HCT116 (cell line): ENCODE results near the gene TMEFF2. TPM values are rescaled to one million over a fixed set of nuclear protein-coding genes. Genes with fewer than 3 reads are reported as not detected.

ENCODE experiments used
- ATAC-seq: fragments of 200-7000 bp; cut with Tn5 transposase; 2 replicates; pipeline ENCODE4 v1.9.1; 2020; ENCODE audit warnings: mild to moderate bottlenecking, moderate library complexity
- BruUV-seq: library from RNA; stranded (reverse); fragments of 400-500 nt; replicated peaks from 2 replicates; lab custom pipeline; 2021; lab: Mats Ljungman, UMichigan
- CTCF ChIA-PET: fragments of 300-600 bp; sonication (Branson Sonifier 250); formaldehyde crosslinking; loops from one replicate; lab custom pipeline; 2021; ENCODE audit warnings: antibody characterized with exemption; lab: Charles Lee
- POLR2A ChIA-PET: fragments of 300-600, 350-600 bp; sonication (Branson Sonifier 250); formaldehyde crosslinking; loops from one replicate; lab custom pipeline; 2021; ENCODE audit warnings: antibody characterized with exemption; lab: Charles Lee
- RAD21 ChIA-PET, 2 experiments: fragments of 300-600 bp; sonication (Branson Sonifier 250); formaldehyde crosslinking; loops; one replicate each; lab custom pipeline; 2023; ENCODE audit warnings: low total read pairs in 2 of 2; ENCODE audit not compliant: uncharacterized antibody in 2 of 2, unreplicated experiment in 2 of 2, low non-redundant PET in 1 of 2; lab: Charles Lee
- DNase-seq: peaks from one replicate; pipeline ENCODE4 v3.0.0-alpha.2; 2010; ENCODE audit warnings: low read depth, low spot score
- H2AFZ ChIP-seq: fragments of 200-600 bp; shearing (Covaris generic), sonication (generic); 2 replicates; pipeline ENCODE4 v1.6.1; 2017; ENCODE audit warnings: low read depth, mixed run types, mixed read lengths, antibody characterized with exemption, low read length; ENCODE audit not compliant: poor library complexity, severe bottlenecking
- H3K27ac ChIP-seq: 2 replicates; pipeline ENCODE4 v1.5.1; 2012; ENCODE audit warnings: low read depth, low read length
- H3K27me3 ChIP-seq: fragments of 200-600 bp; sonication (generic); 2 replicates; pipeline ENCODE4 v1.6.1; 2016; ENCODE audit warnings: mixed run types, low read length, mixed read lengths; ENCODE audit not compliant: insufficient read depth
- H3K36me3 ChIP-seq, 2 experiments: fragments of 200-500 bp in 1 of 2; fragments of 200-600 bp in 1 of 2; sonication (Bioruptor generic) in 1 of 2; sonication (generic) in 1 of 2; 2 replicates each; pipeline versions ENCODE4 v1.5.1 to v1.6.1; 2014 to 2016; ENCODE audit warnings: low read length in 2 of 2, inconsistent platforms in 1 of 2, mixed read lengths in 1 of 2, mixed run types in 1 of 2; ENCODE audit not compliant: insufficient read depth in 2 of 2, control insufficient read depth in 1 of 2
- H3K4me1 ChIP-seq, 2 experiments: fragments of 200-600 bp in 1 of 2; sonication (generic) in 1 of 2; 2 replicates each; pipeline versions ENCODE4 v1.5.1 to v1.6.1; 2012 to 2017; ENCODE audit warnings: low read length in 2 of 2, inconsistent platforms in 1 of 2, mild to moderate bottlenecking in 1 of 2, mixed read lengths in 1 of 2, mixed run types in 1 of 2, moderate library complexity in 1 of 2; ENCODE audit not compliant: insufficient read depth in 2 of 2, control insufficient read depth in 1 of 2
- H3K4me2 ChIP-seq: fragments of 200-600 bp; sonication (generic); 2 replicates; pipeline ENCODE4 v1.6.1; 2017; ENCODE audit warnings: mixed run types, low read length, mixed read lengths
- H3K4me3 ChIP-seq, 2 experiments: fragments of 200-600 bp in 1 of 2; sonication (generic) in 1 of 2; replicated peaks in 1 of 2; 2 replicates each; pipeline ENCODE4 v1.5.1; 2011 to 2016; ENCODE audit warnings: low read length in 2 of 2, control low read depth in 1 of 2, low read depth in 1 of 2, mild to moderate bottlenecking in 1 of 2, mixed read lengths in 1 of 2, mixed run types in 1 of 2
- H3K79me2 ChIP-seq: fragments of 200-600 bp; sonication (generic); 2 replicates; pipeline ENCODE4 v1.6.1; 2017; ENCODE audit warnings: mild to moderate bottlenecking, mixed run types, low read length, moderate library complexity, mixed read lengths; ENCODE audit not compliant: insufficient read depth
- H3K9ac ChIP-seq: fragments of 200-600 bp; sonication (generic); 2 replicates; pipeline ENCODE4 v1.6.1; 2016; ENCODE audit warnings: low read length, mixed read lengths
- H3K9me2 ChIP-seq: fragments of 200-600 bp; sonication (generic), shearing (Covaris generic); 2 replicates; pipeline ENCODE4 v1.6.1; 2017; ENCODE audit warnings: mixed run types, mild to moderate bottlenecking, moderate library complexity; ENCODE audit not compliant: insufficient read depth
- H3K9me3 ChIP-seq, 2 experiments: fragments of 200-500 bp in 1 of 2; fragments of 200-600 bp in 1 of 2; sonication (Bioruptor generic) in 1 of 2; sonication (generic) in 1 of 2; 2 replicates each; pipeline ENCODE4 v1.6.1; 2014 to 2017; ENCODE audit warnings: low read length in 2 of 2, mixed read lengths in 2 of 2, inconsistent platforms in 1 of 2, low read depth in 1 of 2, mild to moderate bottlenecking in 1 of 2, mixed run types in 1 of 2, moderate library complexity in 1 of 2; ENCODE audit not compliant: control insufficient read depth in 1 of 2, insufficient read depth in 1 of 2
- H4K20me1 ChIP-seq: fragments of 200-600 bp; sonication (generic), shearing (Covaris generic); 2 replicates; pipeline ENCODE4 v1.6.1; 2017; ENCODE audit warnings: mixed run types, mild to moderate bottlenecking, moderate library complexity; ENCODE audit not compliant: insufficient read depth
- EZH2phosphoT487 ChIP-seq: fragments of 200-600 bp; IDR thresholded peaks from 2 replicates; pipeline ENCODE4 v1.6.1; 2018; ENCODE audit warnings: antibody characterized with exemption, borderline replicate concordance
- POLR2AphosphoS5 ChIP-seq: IDR thresholded peaks from 2 replicates; pipeline ENCODE4 v1.6.1; 2011; ENCODE audit warnings: mild to moderate bottlenecking, low read depth, low read length, moderate library complexity
- SIN3A ChIP-seq: IDR thresholded peaks from 2 replicates; pipeline ENCODE4 v1.6.1; 2012; ENCODE audit warnings: low read depth
- ZFX ChIP-seq: fragments of 450-650 bp; IDR thresholded peaks from 2 replicates; pipeline ENCODE4 v1.6.1; 2017
- intact Hi-C: fragments of 100-400 bp; cut with micrococcal nuclease; formaldehyde crosslinking; loops from 2 replicates; pipeline ENCODE4 v1.10.0; 2022
- total RNA-seq: library from RNA; stranded (reverse); gene quantifications from one replicate; pipeline ENCODE4 v1.2.1, GENCODE V29; 2021; ENCODE audit not compliant: unreplicated experiment
- TF ChIP-seq, protein P1 (sequence below): IDR thresholded peaks from 2 replicates; pipeline ENCODE4 v1.6.1; 2011; ENCODE audit warnings: mild to moderate bottlenecking, low read length, moderate library complexity; ENCODE audit not compliant: insufficient replicate concordance; ENCODE audit errors: extremely low read depth
- TF ChIP-seq, protein P2 (sequence below): IDR thresholded peaks from 2 replicates; pipeline ENCODE4 v1.6.1; 2012; ENCODE audit warnings: low read depth

Gene TMEFF2
- total RNA-seq, 1 experiment from 2014 or later = not detected

DNA sequence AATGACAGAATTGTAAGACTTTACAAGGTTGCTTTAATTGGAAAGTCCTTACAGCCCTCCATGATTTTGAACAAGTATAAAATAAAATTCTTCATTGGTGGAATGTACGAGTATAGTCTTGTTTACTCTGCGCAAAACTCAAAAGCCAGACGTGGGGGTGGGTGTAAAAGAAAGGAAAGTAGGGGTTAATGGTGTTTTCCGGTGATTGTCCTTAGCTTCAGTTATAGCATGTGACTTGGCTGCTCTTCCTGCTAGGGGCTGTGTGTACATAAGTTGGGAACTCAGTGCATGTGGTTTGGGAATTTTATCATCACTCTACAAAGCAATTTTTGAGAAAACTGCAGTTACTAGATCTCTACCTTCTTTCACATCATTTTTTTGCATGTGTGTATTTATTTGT, 265.4 kb downstream of the TMEFF2 start:
- TF ChIP-seq SIN3A (no peak), POLR2AphosphoS5 (no peak), EZH2phosphoT487 (no peak), ZFX (no peak)
- TF ChIP-seq, protein P1, sequence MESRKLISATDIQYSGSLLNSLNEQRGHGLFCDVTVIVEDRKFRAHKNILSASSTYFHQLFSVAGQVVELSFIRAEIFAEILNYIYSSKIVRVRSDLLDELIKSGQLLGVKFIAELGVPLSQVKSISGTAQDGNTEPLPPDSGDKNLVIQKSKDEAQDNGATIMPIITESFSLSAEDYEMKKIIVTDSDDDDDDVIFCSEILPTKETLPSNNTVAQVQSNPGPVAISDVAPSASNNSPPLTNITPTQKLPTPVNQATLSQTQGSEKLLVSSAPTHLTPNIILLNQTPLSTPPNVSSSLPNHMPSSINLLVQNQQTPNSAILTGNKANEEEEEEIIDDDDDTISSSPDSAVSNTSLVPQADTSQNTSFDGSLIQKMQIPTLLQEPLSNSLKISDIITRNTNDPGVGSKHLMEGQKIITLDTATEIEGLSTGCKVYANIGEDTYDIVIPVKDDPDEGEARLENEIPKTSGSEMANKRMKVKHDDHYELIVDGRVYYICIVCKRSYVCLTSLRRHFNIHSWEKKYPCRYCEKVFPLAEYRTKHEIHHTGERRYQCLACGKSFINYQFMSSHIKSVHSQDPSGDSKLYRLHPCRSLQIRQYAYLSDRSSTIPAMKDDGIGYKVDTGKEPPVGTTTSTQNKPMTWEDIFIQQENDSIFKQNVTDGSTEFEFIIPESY = no peak
- TF ChIP-seq, protein P2, sequence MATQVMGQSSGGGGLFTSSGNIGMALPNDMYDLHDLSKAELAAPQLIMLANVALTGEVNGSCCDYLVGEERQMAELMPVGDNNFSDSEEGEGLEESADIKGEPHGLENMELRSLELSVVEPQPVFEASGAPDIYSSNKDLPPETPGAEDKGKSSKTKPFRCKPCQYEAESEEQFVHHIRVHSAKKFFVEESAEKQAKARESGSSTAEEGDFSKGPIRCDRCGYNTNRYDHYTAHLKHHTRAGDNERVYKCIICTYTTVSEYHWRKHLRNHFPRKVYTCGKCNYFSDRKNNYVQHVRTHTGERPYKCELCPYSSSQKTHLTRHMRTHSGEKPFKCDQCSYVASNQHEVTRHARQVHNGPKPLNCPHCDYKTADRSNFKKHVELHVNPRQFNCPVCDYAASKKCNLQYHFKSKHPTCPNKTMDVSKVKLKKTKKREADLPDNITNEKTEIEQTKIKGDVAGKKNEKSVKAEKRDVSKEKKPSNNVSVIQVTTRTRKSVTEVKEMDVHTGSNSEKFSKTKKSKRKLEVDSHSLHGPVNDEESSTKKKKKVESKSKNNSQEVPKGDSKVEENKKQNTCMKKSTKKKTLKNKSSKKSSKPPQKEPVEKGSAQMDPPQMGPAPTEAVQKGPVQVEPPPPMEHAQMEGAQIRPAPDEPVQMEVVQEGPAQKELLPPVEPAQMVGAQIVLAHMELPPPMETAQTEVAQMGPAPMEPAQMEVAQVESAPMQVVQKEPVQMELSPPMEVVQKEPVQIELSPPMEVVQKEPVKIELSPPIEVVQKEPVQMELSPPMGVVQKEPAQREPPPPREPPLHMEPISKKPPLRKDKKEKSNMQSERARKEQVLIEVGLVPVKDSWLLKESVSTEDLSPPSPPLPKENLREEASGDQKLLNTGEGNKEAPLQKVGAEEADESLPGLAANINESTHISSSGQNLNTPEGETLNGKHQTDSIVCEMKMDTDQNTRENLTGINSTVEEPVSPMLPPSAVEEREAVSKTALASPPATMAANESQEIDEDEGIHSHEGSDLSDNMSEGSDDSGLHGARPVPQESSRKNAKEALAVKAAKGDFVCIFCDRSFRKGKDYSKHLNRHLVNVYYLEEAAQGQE = no peak
- TF ChIP-seq, all 23 proteins: peak for 0
- Histone ChIP-seq H3K9me2 (no peaks in the 10 kb centered on the region), H3K4me3 (no peak overlapping the region), H3K4me2 (no peak overlapping the region), H3K27me3 (no peaks in the 10 kb centered on the region), H4K20me1 (no peaks in the 10 kb centered on the region), H3K79me2 (no peaks in the 10 kb centered on the region), H3K27ac (no peak overlapping the region), H3K4me1 (peaks cover 14 to 18% of the 10 kb centered on the region in 2 experiments), H3K9me3 (no peaks in the 10 kb centered on the region), H2AFZ (no peak overlapping the region), H3K9ac (no peak overlapping the region), H3K36me3 (no peaks in the 10 kb centered on the region)
- RAD21 ChIA-PET = no interaction called here
- no peak for DNase-seq
- no peak for ATAC-seq
- BruUV-seq = no TSS peak
- POLR2A ChIA-PET = no interaction called here
- CTCF ChIA-PET = no interaction called here
- intact Hi-C loops = no loop called here
